Activated CD4-positive, alpha-beta memory T cell treated with anti-CD3 and anti-CD28 coated beads, Interleukin-2, amount 10 ng/mL, durations not matched to agents 7 days and 5 days (primary cell): ENCODE data around the gene ZYG11B. TPM values are rescaled to one million over a fixed set of nuclear protein-coding genes. Genes with fewer than 3 reads are reported as not detected.

ENCODE experiments used
- total RNA-seq, 2 experiments: library from RNA; stranded (reverse); gene quantifications; one replicate each; pipeline ENCODE4 v1.2.3, GENCODE V29; 2021

ZYG11B gene
- total RNA-seq, 2 experiments from 2014 or later = 12.7 to 12.8 TPM

Other genes with a start within 250 kb of the ZYG11B start
- 10 to 100 TPM; 68.1 to 71.8 TPM for gene TUT4, start 173.4 kb upstream of the ZYG11B start, total RNA-seq
- gene GPX7, start 124.1 kb upstream of the ZYG11B start, total RNA-seq = 10 to 100 TPM; 21.2 to 23.5 TPM
- 10 to 100 TPM; 10.8 to 11.4 TPM for gene SHISAL2A, start 93.3 kb upstream of the ZYG11B start, total RNA-seq
- gene COA7, start 28.1 kb upstream of the ZYG11B start, total RNA-seq = 10 to 100 TPM; 13.6 TPM
- under 1 TPM; 0.25 to 0.30 TPM for gene ZYG11A, start 116.3 kb downstream of the ZYG11B start, total RNA-seq
- gene ECHDC2, start 195.3 kb downstream of the ZYG11B start, total RNA-seq = 10 to 100 TPM; 63.9 to 64.5 TPM
- 10 to 100 TPM; 91.0 to 99.9 TPM for gene SCP2, start 200.8 kb downstream of the ZYG11B start, total RNA-seq